Keratinocyte (primary cell): ENCODE data around the gene CUTC.

Source experiments
- CTCF ChIP-seq, 3 experiments: IDR thresholded peaks in 1 of 3; conservative IDR thresholded peaks in 1 of 3; optimal IDR thresholded peaks in 1 of 3; 2 replicates in 2 of 3; 3 replicates in 1 of 3; pipeline versions ENCODE3 to v1.5.1; 2011; ENCODE audit warnings: low read length in 3 of 3, mild to moderate bottlenecking in 3 of 3, moderate library complexity in 2 of 3, control low read depth in 1 of 3, inconsistent platforms in 1 of 3; ENCODE audit not compliant: insufficient read depth in 2 of 3; ENCODE audit errors: extremely low read depth in 1 of 3
- EZH2 ChIP-seq: IDR thresholded peaks from one replicate; pipeline ENCODE4 v1.6.1; 2012; ENCODE audit warnings: inconsistent platforms, mild to moderate bottlenecking, low read length, moderate library complexity

GRCh38 chr10:99758211-99758891, 26.3 kb downstream of the CUTC start:
- TF ChIP-seq CTCF (optimal IDR thresholded peaks at IDR 0.05 in 1 of 3, IDR thresholded peaks at IDR 0.05 in 1 of 3, conservative IDR thresholded peaks at IDR 0.05 in 1 of 3; ENCODE audit: extremely low read depth in 1 of 3, insufficient read depth in 2 of 3, low read length in 3 of 3) (no peak), EZH2 (no peak)
